Measurements from ENCODE around the gene PSMB11.

DNA sequence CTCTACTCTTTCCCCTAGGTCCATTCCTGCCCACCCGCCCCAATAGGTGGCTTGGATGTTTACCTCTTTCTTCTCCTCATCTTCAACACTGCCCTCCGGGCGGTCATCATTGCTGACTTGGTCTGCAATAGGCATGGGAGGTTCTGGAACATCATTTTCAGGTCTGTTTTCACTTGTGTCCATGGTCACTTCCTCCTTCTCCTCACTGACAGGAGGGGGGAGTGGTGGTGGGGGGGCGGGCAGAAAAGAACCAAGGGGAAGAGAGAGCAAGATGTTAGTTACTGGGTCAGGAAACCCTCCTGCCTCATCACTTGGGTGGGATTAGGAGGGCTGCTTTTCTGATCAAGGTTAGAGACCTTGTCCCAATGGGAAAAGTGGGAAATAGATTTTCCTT, 27.4 kb downstream of the PSMB11 start:
- TF ChIP-seq, protein P1, sequence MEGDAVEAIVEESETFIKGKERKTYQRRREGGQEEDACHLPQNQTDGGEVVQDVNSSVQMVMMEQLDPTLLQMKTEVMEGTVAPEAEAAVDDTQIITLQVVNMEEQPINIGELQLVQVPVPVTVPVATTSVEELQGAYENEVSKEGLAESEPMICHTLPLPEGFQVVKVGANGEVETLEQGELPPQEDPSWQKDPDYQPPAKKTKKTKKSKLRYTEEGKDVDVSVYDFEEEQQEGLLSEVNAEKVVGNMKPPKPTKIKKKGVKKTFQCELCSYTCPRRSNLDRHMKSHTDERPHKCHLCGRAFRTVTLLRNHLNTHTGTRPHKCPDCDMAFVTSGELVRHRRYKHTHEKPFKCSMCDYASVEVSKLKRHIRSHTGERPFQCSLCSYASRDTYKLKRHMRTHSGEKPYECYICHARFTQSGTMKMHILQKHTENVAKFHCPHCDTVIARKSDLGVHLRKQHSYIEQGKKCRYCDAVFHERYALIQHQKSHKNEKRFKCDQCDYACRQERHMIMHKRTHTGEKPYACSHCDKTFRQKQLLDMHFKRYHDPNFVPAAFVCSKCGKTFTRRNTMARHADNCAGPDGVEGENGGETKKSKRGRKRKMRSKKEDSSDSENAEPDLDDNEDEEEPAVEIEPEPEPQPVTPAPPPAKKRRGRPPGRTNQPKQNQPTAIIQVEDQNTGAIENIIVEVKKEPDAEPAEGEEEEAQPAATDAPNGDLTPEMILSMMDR (conservative IDR thresholded peaks at IDR 0.05): no peak
- no peak for TF ChIP-seq ZFX (IDR thresholded peaks at IDR 0.05)

Measured in C4-2B (cell line).